ENCODE results near the gene POLA1. TPM values are rescaled to one million over a fixed set of nuclear protein-coding genes. Genes with fewer than 3 reads are reported as not detected.

POLA1 gene
- total RNA-seq, 4 donors from 2014 or later = 9.4 to 15.7 (median 10.0) TPM

DNA sequence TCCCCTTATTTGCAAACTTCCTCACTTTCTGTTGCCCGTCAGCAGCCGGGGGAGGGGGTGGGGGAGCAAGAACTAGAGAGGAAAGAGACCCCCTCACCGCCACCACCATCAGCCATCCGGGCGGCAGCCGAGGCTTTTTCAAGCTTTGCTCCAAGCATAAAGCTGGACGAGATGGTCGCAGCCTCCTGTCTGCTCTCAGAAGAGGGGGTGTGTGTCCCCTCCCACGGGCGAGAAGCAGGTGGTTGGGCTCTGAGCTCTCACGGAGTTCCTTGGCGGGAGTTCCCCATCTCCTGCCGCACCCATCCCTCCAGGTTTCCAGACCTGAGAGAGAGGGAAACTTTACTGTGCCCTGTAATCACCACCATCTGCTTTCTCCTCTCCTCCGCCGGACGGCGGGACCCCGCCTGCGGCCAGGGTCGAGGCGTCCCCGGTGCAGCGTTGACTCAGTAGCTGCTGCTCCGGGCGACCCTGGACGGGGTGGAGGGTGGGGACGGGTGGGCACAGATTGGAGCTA lies 326.7 kb downstream of the POLA1 start:
- WGBS = 18% methylated on average over 19 of the region's 27 CpGs
- intact Hi-C loops (cut with DNase I) = no loop called here
- Histone ChIP-seq H3K27me3 (peaks cover 3 to 83% (median 64%) of the 10 kb centered on the region in 4 donors), H3K9me3 (no peaks in the 10 kb centered on the region), H3K27ac (replicated peaks in 1 of 4) (no peak overlapping the region), H3K4me3 (peak overlapping the region in 3 of 4 donors; percentile 9 to 18 (median 12)), H3K4me1 (peaks cover 6 to 32% (median 27%) of the 10 kb centered on the region in 4 donors), H3K36me3 (no peaks in the 10 kb centered on the region)
- DNase-seq (ENCODE audit: extremely low spot score) = no peak
- TF ChIP-seq POLR2AphosphoS5 (IDR thresholded peaks at IDR 0.05) (no peak), POLR2A (IDR thresholded peaks at IDR 0.05; ENCODE audit: low read depth) (no peak), CTCF (IDR thresholded peaks at IDR 0.05) (no peak), EP300 (IDR thresholded peaks at IDR 0.05) (no peak)

DNA sequence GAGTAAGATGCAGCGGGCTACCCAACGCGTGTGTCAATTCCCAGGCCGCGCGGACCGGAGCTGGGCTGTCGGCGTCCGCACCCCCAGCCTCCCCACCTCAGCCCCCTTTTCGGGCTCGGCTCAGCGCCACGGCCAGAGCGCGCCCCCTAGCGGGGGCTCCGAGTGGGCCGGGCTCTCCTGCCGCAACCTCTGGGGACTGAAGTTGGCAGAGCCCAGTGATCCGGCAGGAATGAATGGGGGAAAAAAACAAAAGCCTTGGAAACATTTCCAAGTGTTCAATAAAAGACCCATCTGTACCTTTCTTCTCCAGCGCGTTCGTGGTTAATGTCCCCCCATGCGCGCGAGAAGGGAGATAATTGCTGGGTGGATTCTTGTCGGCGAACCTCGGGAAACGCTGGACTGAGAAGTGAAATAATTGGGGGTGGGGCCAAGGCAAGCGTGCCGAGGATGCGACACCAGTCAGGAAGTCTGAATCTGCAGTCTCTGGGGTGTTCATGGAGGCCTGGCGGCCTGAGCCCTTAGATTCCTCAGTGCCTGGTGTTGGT lies 327.3 kb downstream of the POLA1 start:
- peaks cover 3 to 78% (median 58%) of the 10 kb centered on the region in 4 donors for H3K27me3 ChIP-seq

GRCh38 chrX:25022499-25023325 lies 329.0 kb downstream of the POLA1 start:
- Histone ChIP-seq H3K9me3 (no peaks in the 10 kb centered on the region), H3K27ac (replicated peaks in 1 of 4) (no peak overlapping the region), H3K27me3 (peaks cover 3 to 61% (median 43%) of the 10 kb centered on the region in 4 donors), H3K4me1 (peaks cover 4 to 17% (median 15%) of the 10 kb centered on the region in 4 donors), H3K36me3 (no peaks in the 10 kb centered on the region), H3K4me3 (no peak overlapping the region)
- TF ChIP-seq CTCF (IDR thresholded peaks at IDR 0.05) (no peak), POLR2AphosphoS5 (IDR thresholded peaks at IDR 0.05) (no peak), EP300 (IDR thresholded peaks at IDR 0.05) (no peak), POLR2A (IDR thresholded peaks at IDR 0.05; ENCODE audit: low read depth) (no peak)
- WGBS = 39% methylated on average over 26 of the region's 59 CpGs
- no peak for DNase-seq (ENCODE audit: extremely low spot score)
- intact Hi-C loops (cut with DNase I) = no loop called here

More for the DNA sequence above, 327.3 kb downstream of the POLA1 start:
- WGBS = 15% methylated on average over 34 of the region's 35 CpGs
- Histone ChIP-seq H3K27ac (replicated peaks in 1 of 4) (no peak overlapping the region), H3K9me3 (no peaks in the 10 kb centered on the region), H3K4me1 (peaks cover 6 to 27% (median 21%) of the 10 kb centered on the region in 4 donors), H3K4me3 (peak overlapping the region in 3 of 4 donors; percentile 9 to 18 (median 12)), H3K36me3 (no peaks in the 10 kb centered on the region)
- intact Hi-C loops (cut with DNase I) = no loop called here
- DNase-seq (ENCODE audit: extremely low spot score) = no peak
- TF ChIP-seq POLR2A (IDR thresholded peaks at IDR 0.05; ENCODE audit: low read depth) = no peak
- peak in 1 of 3 experiments; percentile 32 for TF ChIP-seq CTCF (IDR thresholded peaks at IDR 0.05)

- intact Hi-C loops (cut with DNase I) = no loop called here
- Histone ChIP-seq H3K9me3 (no peaks in the 10 kb centered on the region), H3K27me3 (peaks cover 3 to 49% (median 35%) of the 10 kb centered on the region in 4 donors), H3K27ac (replicated peaks in 1 of 4) (no peak overlapping the region), H3K4me3 (no peak overlapping the region), H3K36me3 (no peaks in the 10 kb centered on the region), H3K4me1 (peaks cover 4 to 15% (median 13%) of the 10 kb centered on the region in 4 donors)
- DNase-seq (ENCODE audit: extremely low spot score) = no peak
- 46% methylated on average over 1 of the region's 1 CpG for WGBS
- no peak for TF ChIP-seq CTCF (IDR thresholded peaks at IDR 0.05)
- TF ChIP-seq POLR2AphosphoS5 (IDR thresholded peaks at IDR 0.05) = no peak
- TF ChIP-seq EP300 (IDR thresholded peaks at IDR 0.05) = no peak
- TF ChIP-seq POLR2A (IDR thresholded peaks at IDR 0.05; ENCODE audit: low read depth) = no peak
Observed at GRCh38 chrX:25023908-25024307, 330.2 kb downstream of the POLA1 start.
